ENCODE data around the gene COL18A1. TPM values are rescaled to one million over a fixed set of nuclear protein-coding genes. Genes with fewer than 3 reads are reported as not detected.

Gene COL18A1
- total RNA-seq, 1 donor from 2014 or later: 302 TPM

GRCh38 chr21:45414396-45415187, 9.6 kb downstream of the COL18A1 start:
- Mint-ChIP-seq H3K4me3 (no peak overlapping the region), H3K4me1 (peaks cover 63% of the 10 kb centered on the region), H3K36me3 (no peaks in the 10 kb centered on the region), H3K27ac (no peak overlapping the region), H3K9me3 (no peaks in the 10 kb centered on the region), H3K27me3 (ENCODE audit: low read depth) (no peaks in the 10 kb centered on the region)
- TF ChIP-seq, protein P1, sequence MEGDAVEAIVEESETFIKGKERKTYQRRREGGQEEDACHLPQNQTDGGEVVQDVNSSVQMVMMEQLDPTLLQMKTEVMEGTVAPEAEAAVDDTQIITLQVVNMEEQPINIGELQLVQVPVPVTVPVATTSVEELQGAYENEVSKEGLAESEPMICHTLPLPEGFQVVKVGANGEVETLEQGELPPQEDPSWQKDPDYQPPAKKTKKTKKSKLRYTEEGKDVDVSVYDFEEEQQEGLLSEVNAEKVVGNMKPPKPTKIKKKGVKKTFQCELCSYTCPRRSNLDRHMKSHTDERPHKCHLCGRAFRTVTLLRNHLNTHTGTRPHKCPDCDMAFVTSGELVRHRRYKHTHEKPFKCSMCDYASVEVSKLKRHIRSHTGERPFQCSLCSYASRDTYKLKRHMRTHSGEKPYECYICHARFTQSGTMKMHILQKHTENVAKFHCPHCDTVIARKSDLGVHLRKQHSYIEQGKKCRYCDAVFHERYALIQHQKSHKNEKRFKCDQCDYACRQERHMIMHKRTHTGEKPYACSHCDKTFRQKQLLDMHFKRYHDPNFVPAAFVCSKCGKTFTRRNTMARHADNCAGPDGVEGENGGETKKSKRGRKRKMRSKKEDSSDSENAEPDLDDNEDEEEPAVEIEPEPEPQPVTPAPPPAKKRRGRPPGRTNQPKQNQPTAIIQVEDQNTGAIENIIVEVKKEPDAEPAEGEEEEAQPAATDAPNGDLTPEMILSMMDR (IDR thresholded peaks at IDR 0.05; ENCODE audit: unreplicated experiment): no peak
- no peak for DNase-seq (ENCODE audit: low spot score in 2 of 2, unreplicated experiment in 2 of 2)

DNA sequence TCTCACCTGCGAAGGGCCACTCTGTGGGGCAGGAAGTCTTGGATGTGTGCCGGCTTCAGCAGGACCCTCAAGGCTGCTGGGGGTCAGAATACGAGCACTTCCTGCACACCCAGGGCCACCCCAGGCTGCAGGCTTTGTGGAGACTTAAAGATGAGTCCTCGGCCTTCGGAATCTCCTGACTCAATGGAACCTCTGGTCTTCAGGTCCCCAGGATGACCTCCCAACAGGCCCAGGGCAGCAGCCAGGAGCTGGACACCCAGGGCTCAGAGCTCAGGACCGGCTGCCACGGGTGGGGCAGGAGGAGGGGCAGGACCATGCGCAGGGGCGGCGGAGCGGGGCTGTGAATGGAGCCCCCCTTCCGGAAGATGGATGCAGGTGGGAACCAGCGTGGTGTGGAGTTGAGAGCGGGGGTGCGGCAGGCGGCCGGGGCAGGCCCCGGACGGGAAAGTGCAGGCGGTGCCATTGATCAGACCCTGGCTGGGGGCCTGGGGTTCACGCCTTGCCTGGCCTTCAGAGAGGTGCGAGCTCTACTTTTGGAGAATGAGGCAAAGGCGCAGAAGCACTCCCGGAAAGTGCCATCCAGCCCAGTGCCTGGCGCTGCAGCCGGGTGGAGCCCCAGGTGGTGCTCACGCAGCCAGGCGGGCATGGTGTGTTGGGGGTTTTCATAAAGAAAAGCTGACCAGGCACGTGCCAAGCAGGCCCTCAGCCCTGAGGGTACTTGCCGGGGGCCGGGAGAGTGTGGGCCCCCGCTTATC, 10.4 kb downstream of the COL18A1 start:
- DNase-seq (ENCODE audit: low spot score in 2 of 2, unreplicated experiment in 2 of 2): no peak
- no peak overlapping the region for H3K4me3 Mint-ChIP-seq
- no peaks in the 10 kb centered on the region for H3K27me3 Mint-ChIP-seq (ENCODE audit: low read depth)
- no peaks in the 10 kb centered on the region for H3K9me3 Mint-ChIP-seq
- TF ChIP-seq, protein P1 (IDR thresholded peaks at IDR 0.05; ENCODE audit: unreplicated experiment): no peak
- H3K27ac Mint-ChIP-seq: no peak overlapping the region
- no peaks in the 10 kb centered on the region for H3K36me3 Mint-ChIP-seq
- peaks cover 62% of the 10 kb centered on the region for H3K4me1 Mint-ChIP-seq

DNA sequence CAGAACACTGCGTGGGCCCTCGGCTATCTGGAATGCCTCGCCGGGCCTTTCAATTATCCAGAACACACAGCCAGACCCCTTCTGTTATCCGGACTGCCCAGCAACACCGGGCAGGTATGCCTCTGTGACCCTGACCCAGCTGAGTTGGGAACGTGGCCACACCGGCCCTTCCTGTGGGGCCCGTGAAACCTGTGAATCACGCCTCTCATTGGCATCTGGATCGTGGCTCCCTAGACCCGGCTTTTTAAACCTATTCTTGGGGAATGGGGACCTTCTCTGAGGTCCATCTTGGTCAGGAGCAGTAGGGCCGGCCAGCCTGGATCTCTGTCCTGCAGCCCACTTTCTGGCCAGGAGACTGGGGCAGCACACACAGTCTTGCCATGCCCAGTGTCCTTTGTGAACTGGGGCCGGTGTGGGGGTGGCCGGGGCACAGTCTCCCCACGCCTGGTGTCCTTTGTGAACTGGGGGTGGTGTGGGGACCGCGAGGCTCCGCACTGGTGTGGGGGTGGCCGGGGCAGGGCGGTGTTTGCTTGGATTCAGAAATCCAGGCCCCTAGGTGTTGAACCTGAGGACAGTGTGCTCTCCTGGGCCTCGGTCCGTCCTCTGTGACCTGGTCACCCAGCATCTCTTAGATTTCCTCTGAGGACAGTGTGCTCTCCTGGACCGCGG, 11.1 kb downstream of the COL18A1 start:
- peak overlapping the region; percentile 71 for H3K27ac Mint-ChIP-seq
- H3K27me3 Mint-ChIP-seq (ENCODE audit: low read depth): no peaks in the 10 kb centered on the region
- H3K9me3 Mint-ChIP-seq: no peaks in the 10 kb centered on the region
- TF ChIP-seq, protein P1 (IDR thresholded peaks at IDR 0.05; ENCODE audit: unreplicated experiment): no peak
- no peaks in the 10 kb centered on the region for H3K36me3 Mint-ChIP-seq
- DNase-seq (ENCODE audit: low spot score in 2 of 2, unreplicated experiment in 2 of 2): no peak
- no peak overlapping the region for H3K4me3 Mint-ChIP-seq
- H3K4me1 Mint-ChIP-seq: peaks cover 61% of the 10 kb centered on the region

DNA sequence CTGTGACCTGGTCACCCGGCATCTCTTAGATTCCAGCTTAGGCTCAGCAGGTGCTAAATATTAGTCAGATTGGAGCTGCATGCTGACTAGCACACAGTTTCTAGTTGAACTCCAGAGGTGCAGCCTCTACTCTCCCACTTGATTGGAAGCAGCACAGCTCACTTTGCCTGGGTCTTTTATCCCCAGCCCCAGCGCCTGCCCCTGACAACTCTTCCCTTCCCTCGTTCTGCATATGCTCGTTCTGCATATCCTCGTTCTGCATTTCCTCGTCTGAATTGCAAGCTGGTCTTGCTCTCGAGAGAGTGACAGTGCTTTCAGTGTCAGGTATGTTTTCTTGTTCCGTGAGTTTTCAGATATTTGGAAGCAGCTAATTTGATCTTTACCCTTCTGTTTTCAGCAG, 11.7 kb downstream of the COL18A1 start:
- TF ChIP-seq, protein P1 (IDR thresholded peaks at IDR 0.05; ENCODE audit: unreplicated experiment): no peak
- no peaks in the 10 kb centered on the region for H3K27me3 Mint-ChIP-seq (ENCODE audit: low read depth)
- peak overlapping the region; percentile 71 for H3K27ac Mint-ChIP-seq
- H3K36me3 Mint-ChIP-seq: no peaks in the 10 kb centered on the region
- H3K9me3 Mint-ChIP-seq: no peaks in the 10 kb centered on the region
- DNase-seq (ENCODE audit: low spot score in 2 of 2, unreplicated experiment in 2 of 2): no peak
- H3K4me3 Mint-ChIP-seq: no peak overlapping the region
- peaks cover 64% of the 10 kb centered on the region for H3K4me1 Mint-ChIP-seq

- Mint-ChIP-seq H3K36me3 (no peaks in the 10 kb centered on the region), H3K9me3 (no peaks in the 10 kb centered on the region), H3K4me1 (peaks cover 65% of the 10 kb centered on the region), H3K27me3 (ENCODE audit: low read depth) (no peaks in the 10 kb centered on the region), H3K4me3 (no peak overlapping the region), H3K27ac (peak overlapping the region; percentile 71)
- TF ChIP-seq, protein P1 (IDR thresholded peaks at IDR 0.05; ENCODE audit: unreplicated experiment): no peak
- DNase-seq (ENCODE audit: low spot score in 2 of 2, unreplicated experiment in 2 of 2): no peak
Measured at GRCh38 chr21:45417256-45417950, 12.4 kb downstream of the COL18A1 start.

Measured in mesothelial cell of epicardium (in vitro differentiated cells).